Upper lobe of right lung (tissue), 1 donor: ENCODE results near the gene VAV3. TPM values are rescaled to one million over a fixed set of nuclear protein-coding genes. Genes with fewer than 3 reads are reported as not detected.

Source experiments
- ATAC-seq: fragments of 200-7000 bp; cut with Tn5 transposase; one replicate; pipeline ENCODE4 v1.9.1; 2020; ENCODE audit warnings: mild to moderate bottlenecking, moderate library complexity
- DNase-seq: peaks from one replicate; pipeline ENCODE4 v3.0.0-alpha.2; 2020
- H3K27ac ChIP-seq: fragments of 200-600 bp; one replicate; pipeline ENCODE4 v1.8.0; 2022
- H3K27me3 ChIP-seq: fragments of 200-600 bp; one replicate; pipeline ENCODE4 v1.8.0; 2022; ENCODE audit warnings: mild to moderate bottlenecking
- H3K36me3 ChIP-seq: fragments of 200-600 bp; one replicate; pipeline ENCODE4 v1.8.0; 2022
- H3K4me1 ChIP-seq: fragments of 200-600 bp; one replicate; pipeline ENCODE4 v1.8.0; 2022
- H3K4me3 ChIP-seq: fragments of 200-600 bp; one replicate; pipeline ENCODE4 v1.8.0; 2022; ENCODE audit warnings: mild to moderate bottlenecking
- H3K9me3 ChIP-seq: fragments of 200-600 bp; one replicate; pipeline ENCODE4 v1.8.0; 2022
- intact Hi-C: fragments of 100-400 bp; cut with DNase I; formaldehyde crosslinking; loops from one replicate; pipeline ENCODE4 v1.11.0; 2022
- total RNA-seq: library from RNA; stranded (reverse); fragmentation: NEBNext Ultra II Directional; extraction: Animal tissue kit (Norgen Biotek cat#: 25700); gene quantifications from one replicate; pipeline ENCODE4 v1.2.1, GENCODE V29; 2021
- TF ChIP-seq, protein P1 (sequence below): fragments of 200-600 bp; IDR thresholded peaks from one replicate; pipeline ENCODE4 v1.8.0; 2022; ENCODE audit warnings: antibody characterized with exemption
- donor health status: DM: no; HTN: yes; CAD: no; lungs with severe emphysema.

VAV3 gene
- total RNA-seq, 1 donor from 2014 or later, result 8.5 TPM

DNA sequence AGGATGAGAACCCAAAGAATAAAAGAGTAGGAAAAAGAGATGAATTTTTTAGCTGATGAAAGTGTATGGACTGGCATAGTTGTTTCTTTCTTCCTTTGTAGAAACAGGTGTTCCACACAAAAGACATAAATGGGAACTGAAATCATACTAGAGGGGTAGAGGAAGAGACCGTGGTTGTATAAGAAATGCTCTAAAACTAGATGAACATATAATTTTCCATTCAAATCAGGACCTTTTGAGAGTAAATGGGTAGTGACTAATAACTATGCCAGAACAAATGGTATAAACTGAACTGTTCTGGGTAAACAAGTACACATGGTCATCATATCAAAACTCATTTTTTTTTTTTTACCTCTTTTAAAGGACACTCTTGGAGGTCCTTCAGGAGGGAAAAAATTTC lies 344.2 kb downstream of the VAV3 start:
- no peak for ATAC-seq
- H3K9me3 ChIP-seq, result no peaks in the 10 kb centered on the region
- no peak overlapping the region for H3K4me3 ChIP-seq
- no peak for DNase-seq
- H3K27me3 ChIP-seq, result no peaks in the 10 kb centered on the region
- TF ChIP-seq, protein P1, sequence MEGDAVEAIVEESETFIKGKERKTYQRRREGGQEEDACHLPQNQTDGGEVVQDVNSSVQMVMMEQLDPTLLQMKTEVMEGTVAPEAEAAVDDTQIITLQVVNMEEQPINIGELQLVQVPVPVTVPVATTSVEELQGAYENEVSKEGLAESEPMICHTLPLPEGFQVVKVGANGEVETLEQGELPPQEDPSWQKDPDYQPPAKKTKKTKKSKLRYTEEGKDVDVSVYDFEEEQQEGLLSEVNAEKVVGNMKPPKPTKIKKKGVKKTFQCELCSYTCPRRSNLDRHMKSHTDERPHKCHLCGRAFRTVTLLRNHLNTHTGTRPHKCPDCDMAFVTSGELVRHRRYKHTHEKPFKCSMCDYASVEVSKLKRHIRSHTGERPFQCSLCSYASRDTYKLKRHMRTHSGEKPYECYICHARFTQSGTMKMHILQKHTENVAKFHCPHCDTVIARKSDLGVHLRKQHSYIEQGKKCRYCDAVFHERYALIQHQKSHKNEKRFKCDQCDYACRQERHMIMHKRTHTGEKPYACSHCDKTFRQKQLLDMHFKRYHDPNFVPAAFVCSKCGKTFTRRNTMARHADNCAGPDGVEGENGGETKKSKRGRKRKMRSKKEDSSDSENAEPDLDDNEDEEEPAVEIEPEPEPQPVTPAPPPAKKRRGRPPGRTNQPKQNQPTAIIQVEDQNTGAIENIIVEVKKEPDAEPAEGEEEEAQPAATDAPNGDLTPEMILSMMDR, result no peak
- intact Hi-C loops, result no loop called here
- no peaks in the 10 kb centered on the region for H3K4me1 ChIP-seq
- H3K36me3 ChIP-seq, result no peaks in the 10 kb centered on the region
- no peak overlapping the region for H3K27ac ChIP-seq

DNA sequence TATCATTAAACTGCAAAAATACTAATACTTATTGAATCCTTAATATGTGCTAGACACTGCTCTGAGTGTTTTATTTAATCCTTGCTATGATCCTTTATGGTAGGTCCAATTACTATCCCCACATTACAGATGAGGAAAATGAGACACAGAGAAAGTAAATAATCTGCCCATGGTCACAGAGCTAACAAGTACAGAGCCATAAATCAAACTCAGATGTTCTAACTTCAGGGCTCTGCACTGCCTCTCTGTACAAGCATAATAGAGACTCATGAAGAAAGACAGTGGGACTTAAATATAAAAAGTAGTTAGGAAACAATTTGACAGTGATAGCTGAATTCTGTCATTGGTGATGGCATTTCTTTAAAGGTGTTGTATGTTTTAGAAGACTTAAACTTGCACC lies 346.4 kb downstream of the VAV3 start:
- TF ChIP-seq, protein P1, result no peak
- ATAC-seq (no peak), DNase-seq (no peak)
- intact Hi-C loops, result no loop called here
- Histone ChIP-seq H3K4me3 (no peak overlapping the region), H3K9me3 (no peaks in the 10 kb centered on the region), H3K27ac (no peak overlapping the region), H3K27me3 (no peaks in the 10 kb centered on the region), H3K36me3 (no peaks in the 10 kb centered on the region), H3K4me1 (no peaks in the 10 kb centered on the region)

DNA sequence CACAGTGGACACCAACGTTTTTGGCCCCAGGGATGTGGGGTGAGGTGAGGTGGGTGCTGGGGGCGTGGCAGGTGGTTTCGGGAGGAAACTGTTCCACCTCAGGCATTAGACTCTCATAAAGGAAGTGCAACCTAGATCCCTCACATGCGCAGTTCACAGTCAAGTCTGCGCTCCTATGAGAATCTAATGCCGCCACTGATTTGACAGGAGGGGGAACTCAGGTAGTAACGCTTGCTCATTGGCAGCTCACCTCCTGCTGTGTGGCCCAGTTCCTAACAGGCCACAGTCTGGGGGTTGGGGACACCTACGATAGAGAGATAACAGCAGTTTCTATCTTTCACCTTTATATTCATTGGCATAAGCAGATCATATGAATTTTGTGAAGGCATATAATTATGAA lies 347.1 kb downstream of the VAV3 start:
- no peak overlapping the region for H3K27ac ChIP-seq
- no peaks in the 10 kb centered on the region for H3K27me3 ChIP-seq
- intact Hi-C loops, result no loop called here
- H3K36me3 ChIP-seq, result no peaks in the 10 kb centered on the region
- peaks cover 1% of the 10 kb centered on the region for H3K9me3 ChIP-seq
- DNase-seq (no peak), ATAC-seq (no peak)
- TF ChIP-seq, protein P1, result no peak
- no peak overlapping the region for H3K4me3 ChIP-seq
- no peaks in the 10 kb centered on the region for H3K4me1 ChIP-seq

DNA sequence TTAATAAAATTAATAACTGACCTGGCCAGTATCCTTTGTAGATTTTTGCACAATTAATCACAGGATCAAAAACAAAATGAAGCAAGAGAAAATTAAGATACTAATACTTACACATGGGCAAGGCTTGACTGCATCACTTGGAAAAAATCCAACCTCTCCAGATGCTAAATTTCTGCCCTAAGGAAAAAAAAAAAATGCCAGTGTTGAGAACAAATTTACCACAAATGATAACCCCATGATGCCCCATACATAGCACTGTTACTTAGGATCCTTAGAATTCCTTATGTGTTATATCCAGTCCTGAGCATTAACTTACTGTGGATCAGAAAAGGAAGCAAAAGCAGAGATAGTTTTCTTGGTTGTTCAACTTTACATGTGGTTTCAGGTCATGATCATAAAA lies 347.5 kb downstream of the VAV3 start:
- DNase-seq (no peak), ATAC-seq (no peak)
- TF ChIP-seq, protein P1, result no peak
- no peaks in the 10 kb centered on the region for H3K27me3 ChIP-seq
- peaks cover 6% of the 10 kb centered on the region for H3K9me3 ChIP-seq
- H3K4me1 ChIP-seq, result no peaks in the 10 kb centered on the region
- intact Hi-C loops, result no loop called here
- no peak overlapping the region for H3K4me3 ChIP-seq
- H3K27ac ChIP-seq, result no peak overlapping the region
- no peaks in the 10 kb centered on the region for H3K36me3 ChIP-seq

DNA sequence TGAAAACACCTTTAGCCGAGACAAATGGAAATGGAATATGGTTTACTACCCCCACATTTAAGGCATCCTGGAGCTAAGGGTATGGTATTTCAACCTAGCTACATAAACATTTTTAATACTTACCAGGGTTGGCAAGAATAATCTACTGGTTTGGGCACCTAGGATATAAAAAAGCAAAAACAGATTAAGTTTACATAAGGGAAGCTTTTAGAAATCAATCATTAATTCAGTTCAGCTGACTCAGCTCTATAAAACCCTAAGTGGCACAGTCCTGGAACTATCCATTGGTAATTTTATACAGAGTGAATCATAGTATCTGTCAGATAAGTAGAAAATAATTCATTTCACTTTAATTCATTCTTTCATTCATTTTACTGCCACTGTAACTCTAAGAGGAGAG lies 355.2 kb downstream of the VAV3 start:
- Histone ChIP-seq H3K9me3 (peaks cover 8% of the 10 kb centered on the region), H3K4me3 (no peak overlapping the region), H3K27ac (no peak overlapping the region), H3K4me1 (no peaks in the 10 kb centered on the region), H3K36me3 (no peaks in the 10 kb centered on the region), H3K27me3 (no peaks in the 10 kb centered on the region)
- intact Hi-C loops, result no loop called here
- ATAC-seq, result no peak
- TF ChIP-seq, protein P1, result no peak
- DNase-seq, result no peak

DNA sequence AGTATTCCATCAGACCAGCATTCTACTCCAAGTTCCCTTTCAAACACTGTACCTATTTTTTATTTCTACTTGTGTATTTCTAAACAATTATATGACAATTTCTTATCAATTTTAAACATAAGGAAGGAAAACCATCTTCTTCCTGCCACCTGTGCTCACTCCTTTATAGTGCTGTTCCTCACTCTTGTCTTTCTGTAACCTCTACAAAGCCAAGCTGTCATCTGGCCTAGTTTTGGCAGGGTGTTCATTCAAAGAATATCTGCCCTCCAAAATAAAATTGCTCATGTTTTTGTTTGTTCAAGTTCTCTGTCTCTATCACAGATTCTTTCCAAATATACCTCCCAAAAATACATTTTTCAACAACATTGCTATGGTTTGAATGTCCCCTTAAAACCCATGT lies 360.2 kb downstream of the VAV3 start:
- H3K4me3 ChIP-seq, result no peak overlapping the region
- H3K9me3 ChIP-seq, result no peaks in the 10 kb centered on the region
- H3K27ac ChIP-seq, result no peak overlapping the region
- no peaks in the 10 kb centered on the region for H3K4me1 ChIP-seq
- H3K27me3 ChIP-seq, result no peaks in the 10 kb centered on the region
- no peak for DNase-seq
- intact Hi-C loops, result no loop called here
- no peak for ATAC-seq
- no peaks in the 10 kb centered on the region for H3K36me3 ChIP-seq
- TF ChIP-seq, protein P1, result no peak
